Stimulated activated naive CD8-positive, alpha-beta T cell treated with anti-CD3 and anti-CD28 coated beads, Interleukin-15, Interleukin-2, amounts not matched to agents 100 U/mL and 50 U/mL, for 24 hours (primary cell): ENCODE measurements around the gene GALNS.
"Not testable (repeated sequence)": the region's sequence is repeated elsewhere in the genome, so short reads cannot be mapped to it uniquely, and the experiment has no call there.

Experiments
- ATAC-seq: fragments of 150-1000 bp; cut with Tn5 transposase; one replicate; pipeline ENCODE4 v1.10.0; 2021
- DNase-seq: peaks from one replicate; pipeline ENCODE4 v3.0.0; 2021

The GALNS gene

DNA sequence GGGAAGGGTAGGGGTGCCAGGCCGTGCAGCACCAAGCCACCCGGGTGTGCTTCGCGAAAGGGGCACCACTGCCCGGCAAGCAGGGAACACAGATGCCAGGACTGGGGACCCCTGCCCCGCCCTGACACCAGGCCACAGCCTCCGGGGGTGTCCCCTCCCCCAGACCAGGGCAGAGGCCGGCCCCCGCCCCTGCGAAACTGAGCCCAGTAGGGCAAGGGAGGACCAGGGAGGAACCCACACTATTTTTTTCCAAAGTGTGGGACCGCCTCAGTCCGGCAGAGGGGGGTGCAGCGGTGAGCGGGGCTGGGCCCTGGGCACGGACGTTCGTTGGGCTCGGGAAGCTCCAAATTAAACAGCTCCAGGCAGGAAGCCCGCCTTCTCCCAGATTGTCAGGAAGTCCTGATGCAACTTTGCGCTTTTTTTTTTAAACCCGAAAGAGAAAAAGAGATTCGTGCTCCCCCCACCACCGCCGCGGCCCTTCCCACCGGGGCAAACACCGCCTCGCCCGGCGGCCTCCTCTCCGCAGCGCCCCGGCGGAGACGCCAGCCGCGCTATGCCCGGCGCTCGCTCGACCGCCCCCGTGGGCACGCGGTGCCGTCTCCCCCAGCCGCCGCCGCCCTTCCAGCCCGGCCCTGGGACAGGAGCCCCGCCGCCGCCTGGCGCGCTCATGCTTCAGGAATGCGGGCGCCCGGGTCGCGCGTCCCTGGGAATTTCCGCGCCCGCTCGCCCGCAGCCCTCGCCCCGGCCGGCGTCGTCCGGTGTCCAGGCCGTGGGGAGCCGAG is 72.5 kb downstream of the GALNS start:
- ATAC-seq, result no peak
- DNase-seq, result peak; percentile 66

DNA sequence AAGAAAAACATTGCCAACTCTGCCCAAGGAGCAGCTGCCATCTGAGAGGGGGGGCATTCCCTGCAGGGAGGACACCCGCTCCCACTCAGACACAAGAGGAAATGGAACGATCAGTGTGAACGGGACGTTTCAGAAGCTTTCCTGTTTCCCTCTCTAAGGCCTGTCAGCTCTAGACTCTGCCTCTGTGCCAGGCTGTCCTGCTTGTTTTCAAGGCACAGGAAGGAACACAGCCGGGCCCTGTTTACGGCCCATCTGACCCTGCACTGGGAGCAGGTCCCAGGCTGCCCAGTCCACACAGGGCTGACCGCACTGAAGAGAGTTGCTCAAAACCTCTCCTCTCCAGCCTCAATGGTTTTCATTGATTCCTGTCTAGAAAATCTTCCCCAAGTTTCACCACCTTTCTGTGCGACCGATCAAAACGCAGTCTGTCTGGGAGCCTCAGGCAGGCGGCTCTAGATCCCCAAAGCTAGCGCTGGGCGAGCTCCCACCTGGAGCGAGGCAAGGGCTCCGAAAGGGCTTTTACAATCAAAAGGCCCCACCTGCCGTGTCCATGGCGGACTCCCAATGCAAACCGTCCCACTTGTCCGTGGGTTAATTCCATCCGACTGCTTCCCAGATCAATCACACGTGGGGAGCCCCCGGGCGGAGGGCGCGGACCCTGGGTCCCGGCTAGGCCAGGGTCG is 73.2 kb downstream of the GALNS start:
- no peak for ATAC-seq
- DNase-seq, result peak; percentile 23

- peak; percentile 82 for ATAC-seq
- DNase-seq, result peak; percentile 81
These were observed 74.0 kb downstream of the GALNS start for GRCh38 chr16:88782454-88783390.

DNA sequence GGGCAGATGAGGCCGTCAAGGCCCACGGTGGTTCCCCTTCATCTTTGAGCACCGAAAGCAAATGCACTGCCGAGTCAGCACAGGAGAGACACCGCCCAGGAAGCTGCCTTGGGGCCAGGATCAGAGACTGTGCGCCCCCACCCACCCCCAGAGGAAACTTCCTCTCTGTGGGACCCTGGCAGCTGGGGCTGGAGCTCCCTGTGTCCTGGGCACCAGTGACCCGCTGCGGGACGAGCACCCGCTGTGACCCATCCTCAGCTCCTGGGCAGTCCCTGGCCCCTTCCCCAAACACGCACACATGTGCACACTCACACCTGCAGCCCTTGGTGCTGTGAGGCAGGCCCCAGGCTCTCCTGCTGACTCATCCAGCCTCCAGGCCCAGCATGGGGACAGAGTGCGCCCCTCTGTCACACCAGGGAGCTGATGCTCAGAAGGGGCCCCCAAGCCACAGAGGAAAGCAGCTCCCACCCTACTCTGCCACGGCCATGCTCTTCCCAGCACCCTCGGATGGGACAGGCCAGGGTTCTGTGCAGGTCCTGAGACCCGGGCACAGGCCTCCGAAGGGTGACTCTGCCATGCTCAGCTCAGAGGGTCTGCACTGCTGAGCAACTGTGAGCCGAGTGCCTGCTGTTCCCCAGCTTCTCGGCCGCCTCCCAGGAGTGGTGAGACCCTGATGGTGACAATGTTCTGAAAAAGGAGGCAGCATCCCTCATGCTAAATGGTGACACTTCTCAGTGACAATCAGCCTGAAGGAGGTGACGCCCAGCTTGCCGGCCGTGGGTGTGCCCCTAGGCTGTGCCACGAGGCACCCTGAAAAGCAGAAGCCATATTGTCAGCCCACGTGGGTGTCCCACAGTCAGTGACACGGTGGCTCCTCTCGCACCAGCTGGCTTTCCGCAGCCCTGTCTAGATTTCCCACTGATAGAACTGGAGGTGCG is 75.3 kb downstream of the GALNS start:
- ATAC-seq (peak; percentile 62), DNase-seq (peak; percentile 72)

- peak; percentile 10 for DNase-seq
These were observed 76.3 kb downstream of the GALNS start for GRCh38 chr16:88780142-88781062.

DNA sequence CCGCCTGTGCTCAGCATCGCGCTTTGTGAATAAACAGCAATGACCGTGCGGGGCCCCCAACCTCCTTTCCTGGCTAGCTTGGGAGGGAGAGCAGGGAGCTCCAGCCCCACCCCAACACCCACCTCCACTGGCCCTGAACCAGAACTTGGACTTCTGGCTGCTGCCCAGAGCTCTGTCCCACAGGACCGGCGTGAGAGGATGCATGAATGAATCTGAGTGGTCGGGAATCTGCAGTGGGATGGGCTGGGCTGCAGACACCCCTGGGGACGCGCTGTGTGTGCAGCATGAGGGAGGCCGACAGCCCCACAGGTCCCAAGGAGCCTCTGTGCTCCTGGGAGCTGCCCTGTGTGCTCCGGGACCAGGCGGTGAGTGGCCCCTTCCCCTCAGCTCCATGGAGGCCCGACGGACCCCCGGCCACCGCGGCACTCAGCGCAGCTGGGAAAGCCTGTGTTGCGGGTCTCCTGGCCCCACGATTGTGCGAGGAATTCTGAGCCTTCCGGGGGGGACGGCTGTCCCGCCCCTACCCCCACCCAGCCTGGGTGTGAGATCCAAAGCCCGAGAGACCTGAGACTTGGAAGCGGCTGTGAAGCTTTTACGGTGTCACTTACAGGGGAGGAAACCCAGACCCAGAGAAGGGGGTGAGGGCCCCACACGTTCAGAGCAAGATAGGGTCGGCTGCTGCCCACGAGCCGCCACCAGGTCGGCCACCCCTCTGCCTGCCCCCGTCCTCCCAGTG is 77.2 kb downstream of the GALNS start:
- ATAC-seq, result no peak
- DNase-seq, result no peak

More at GRCh38 chr16:88780142-88781062, 76.3 kb downstream of the GALNS start:
- ATAC-seq, result no peak

DNA sequence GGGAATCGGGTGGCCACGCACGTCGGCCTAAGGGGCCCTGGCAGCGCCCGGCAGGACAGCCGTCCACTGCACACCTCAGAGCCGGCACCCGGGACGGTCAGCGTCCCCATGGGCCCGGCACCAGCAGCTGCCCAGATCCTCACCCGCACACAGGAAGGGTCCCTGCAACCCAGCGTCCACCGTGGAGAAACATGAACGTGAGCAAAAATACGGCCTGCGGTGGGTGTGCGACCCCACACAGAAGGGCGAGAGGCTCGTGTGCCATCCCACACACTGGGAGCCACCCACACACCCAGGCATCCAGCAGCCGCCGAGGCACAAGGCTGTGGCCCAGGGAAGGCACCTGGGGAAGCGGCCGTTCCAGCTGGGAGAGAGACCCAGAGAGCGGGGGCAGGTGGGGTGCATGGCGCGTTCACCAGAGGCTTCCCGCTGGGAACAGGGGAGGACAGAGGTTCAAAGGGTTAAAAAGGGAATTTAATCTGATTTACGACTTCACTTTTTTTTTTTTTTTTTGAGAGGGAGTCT is 78.1 kb downstream of the GALNS start:
- ATAC-seq, result no peak
- DNase-seq, result no peak

- no peak for ATAC-seq
- DNase-seq, result no peak
These were observed 78.5 kb downstream of the GALNS start for GRCh38 chr16:88778271-88778525.

DNA sequence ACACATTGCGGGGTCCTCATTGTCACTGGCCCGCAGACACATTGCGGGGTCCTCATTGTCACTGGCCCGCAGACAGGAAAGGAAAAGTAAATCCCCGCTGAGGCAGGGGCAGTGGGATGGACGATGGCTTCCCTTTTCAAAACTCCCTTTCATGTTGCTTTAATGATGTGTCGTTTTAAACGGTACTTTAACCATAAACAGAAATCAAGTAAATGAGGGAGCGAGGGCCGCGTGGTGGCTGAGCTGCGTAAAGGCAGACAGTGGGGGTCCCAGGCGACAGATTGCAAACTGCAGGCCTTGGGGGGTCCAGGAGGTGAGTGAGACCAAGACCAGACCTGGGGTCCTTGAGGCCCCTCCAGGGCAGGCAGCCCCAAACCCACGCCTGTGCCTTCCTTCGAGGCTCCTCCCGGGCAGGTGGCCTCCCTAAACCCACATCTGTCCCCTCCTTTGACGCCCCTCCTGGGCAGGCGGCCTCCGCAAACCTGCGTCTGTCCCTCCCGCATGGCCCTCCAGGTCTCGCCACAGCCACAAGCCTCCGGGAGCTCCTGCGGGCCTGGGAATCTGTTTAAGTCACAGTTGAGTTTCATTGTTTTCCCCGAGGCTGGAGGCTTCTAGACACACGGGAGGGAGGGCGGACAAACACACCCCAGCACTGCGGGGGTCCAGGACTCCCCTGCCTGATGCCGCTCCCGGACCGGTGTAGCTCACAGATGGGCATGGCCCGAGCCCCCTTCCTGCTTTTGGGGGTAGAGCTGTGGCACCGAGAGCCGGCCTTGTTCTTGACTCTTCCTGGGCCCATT is 79.1 kb downstream of the GALNS start:
- ATAC-seq, result no peak
- DNase-seq, result no peak

- no peak for DNase-seq
- no peak for ATAC-seq
These were observed 80.9 kb downstream of the GALNS start for GRCh38 chr16:88775825-88776224.

DNA sequence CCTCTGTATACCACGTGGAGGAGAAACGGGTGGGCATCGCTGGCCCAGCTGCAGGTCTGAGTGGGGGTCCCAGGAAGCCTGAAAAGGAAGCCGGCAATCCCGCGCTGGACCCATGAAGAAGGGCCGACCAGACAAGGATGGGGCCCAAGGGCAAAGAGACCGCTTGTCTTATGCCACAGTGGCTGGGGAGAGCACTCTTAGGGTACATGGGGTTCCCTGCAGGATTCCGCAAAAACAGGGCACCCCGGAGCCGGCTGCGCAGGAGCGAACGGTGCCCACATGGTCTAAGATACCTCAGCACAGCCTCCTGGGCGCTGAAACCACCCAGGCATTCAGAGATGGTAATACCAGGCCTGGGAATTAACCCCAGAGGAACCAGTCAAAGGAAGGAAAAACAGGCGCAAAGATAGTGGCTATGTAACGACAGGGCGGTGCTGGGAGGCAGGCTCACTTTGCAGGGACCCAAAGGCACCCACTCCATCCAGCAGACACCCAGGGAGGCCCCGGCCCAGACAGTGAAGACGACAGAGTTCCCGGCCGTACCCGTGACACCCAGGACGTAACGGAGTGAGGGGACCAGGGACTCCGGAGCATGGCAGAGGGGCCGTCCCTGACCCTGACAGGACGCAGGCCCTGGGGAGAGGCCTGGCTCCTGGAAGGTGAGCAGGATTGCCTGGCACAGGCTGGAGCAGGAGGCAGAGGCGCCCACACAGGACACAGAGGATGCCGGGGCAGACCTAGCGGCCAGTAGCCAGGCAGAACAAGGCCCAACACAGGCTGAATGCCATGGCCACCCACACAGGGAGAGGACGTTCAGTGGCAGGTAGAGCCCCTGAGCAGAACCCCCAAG is 82.0 kb downstream of the GALNS start:
- DNase-seq (no peak), ATAC-seq (no peak)

GRCh38 chr16:88773812-88774291 is 82.9 kb downstream of the GALNS start:
- DNase-seq (no peak), ATAC-seq (no peak)

DNA sequence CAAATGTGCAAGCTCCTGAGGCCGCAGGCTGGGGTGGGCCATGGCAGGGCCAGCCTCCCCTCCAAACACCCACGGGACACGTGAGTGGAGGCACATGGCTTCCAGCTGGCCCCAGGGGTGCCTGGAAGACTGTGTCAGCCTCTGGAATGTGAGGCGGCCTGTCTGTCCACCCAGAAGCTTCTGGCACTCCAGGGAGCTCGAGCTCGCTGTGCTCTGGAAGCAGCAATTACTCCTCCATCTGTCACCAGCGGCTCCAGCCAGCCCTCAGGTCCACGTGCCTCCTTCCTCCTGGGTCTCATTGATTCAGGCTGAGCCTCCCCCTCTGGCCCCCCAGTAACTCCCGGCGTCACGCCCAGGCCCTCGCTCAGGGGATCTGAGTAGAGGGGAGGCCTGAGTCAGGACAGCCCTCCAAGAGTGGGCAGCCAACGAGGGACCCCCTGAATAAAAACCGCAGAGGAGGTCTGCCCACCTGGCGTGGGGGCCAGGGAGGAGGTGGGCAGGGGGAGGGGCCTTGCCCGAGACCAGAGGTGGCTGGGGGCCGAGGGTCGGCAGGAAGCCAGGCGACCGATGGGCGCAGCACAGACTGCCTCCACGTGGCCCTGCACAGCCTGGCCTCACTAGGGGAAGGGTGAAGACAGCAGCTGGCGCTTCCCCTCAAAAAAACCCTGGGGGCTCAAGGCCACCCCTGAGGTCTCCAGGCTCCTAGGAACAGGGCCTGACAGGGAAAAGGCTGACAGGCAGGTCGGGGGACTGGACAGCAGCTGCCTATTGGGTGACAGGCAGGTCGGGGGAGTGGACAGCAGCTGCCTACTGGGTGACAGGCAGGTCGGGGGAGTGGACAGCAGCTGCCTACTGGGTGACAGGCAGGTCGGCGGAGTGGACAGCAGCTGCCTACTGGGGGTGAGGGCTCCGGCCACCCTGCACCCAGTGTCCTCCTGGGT is 83.6 kb downstream of the GALNS start:
- ATAC-seq (no peak), DNase-seq (no peak)

GRCh38 chr16:88771781-88772180 is 85.0 kb downstream of the GALNS start:
- not testable (repeated sequence) for ATAC-seq, DNase-seq

- DNase-seq (no peak), ATAC-seq (no peak)
These were observed 85.4 kb downstream of the GALNS start for GRCh38 chr16:88771294-88771772.
